GM19240 (cell line): Measurements from ENCODE around the gene TMEM94.
"Not testable (repeated sequence)": the region's sequence is repeated elsewhere in the genome, so short reads cannot be mapped to it uniquely, and the experiment has no call there.

Experiments
- DNase-seq: peaks from one replicate; pipeline ENCODE4 v3.0.0; 2011; ENCODE audit warnings: low spot score; ENCODE audit not compliant: insufficient read length

The TMEM94 gene

DNA sequence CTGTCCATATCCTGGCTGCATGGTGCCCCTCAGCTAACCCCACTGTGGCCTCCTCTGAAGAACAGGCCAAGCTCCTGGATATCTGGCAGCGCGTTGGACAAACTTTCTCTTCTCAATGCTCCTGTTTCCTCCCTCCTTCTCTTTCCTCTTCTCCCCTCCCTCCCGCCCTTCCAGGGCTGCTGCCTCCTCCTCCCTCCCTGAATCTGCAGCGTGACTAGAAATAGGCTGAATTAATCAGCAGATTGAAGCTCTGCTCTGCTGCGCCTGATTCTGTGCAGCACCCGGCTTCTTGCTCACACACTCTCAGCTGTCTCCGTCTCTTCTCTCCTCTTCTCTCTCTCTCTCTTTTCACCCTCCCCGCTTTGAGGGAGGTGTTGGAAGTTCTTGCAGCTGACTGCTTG, 19.8 kb downstream of the TMEM94 start:
- no peak for DNase-seq

GRCh38 chr17:75476752-75477489, 20.5 kb downstream of the TMEM94 start:
- DNase-seq = no peak

GRCh38 chr17:75477490-75477862, 21.0 kb downstream of the TMEM94 start:
- DNase-seq = not testable (repeated sequence)

DNA sequence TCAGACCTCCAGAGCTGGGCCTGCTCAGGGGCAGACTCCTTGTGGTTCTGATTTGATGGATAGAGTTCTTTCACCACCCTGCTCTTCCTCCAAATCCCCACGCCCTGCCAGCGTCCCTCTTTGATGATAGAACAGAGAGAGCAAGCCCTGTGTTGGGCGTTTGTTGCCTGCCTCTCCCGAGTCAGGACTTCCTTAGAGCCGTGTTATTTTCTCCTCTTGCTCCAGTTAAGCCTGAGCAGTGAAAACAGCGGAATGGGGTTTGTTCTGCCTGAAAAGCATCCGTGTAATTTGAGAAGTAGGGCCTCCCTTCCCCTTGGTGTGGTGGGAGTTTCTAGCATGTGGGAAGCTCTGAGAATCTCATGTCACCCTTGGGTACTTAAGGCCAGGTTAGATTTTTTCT, 22.1 kb downstream of the TMEM94 start:
- DNase-seq = no peak

DNA sequence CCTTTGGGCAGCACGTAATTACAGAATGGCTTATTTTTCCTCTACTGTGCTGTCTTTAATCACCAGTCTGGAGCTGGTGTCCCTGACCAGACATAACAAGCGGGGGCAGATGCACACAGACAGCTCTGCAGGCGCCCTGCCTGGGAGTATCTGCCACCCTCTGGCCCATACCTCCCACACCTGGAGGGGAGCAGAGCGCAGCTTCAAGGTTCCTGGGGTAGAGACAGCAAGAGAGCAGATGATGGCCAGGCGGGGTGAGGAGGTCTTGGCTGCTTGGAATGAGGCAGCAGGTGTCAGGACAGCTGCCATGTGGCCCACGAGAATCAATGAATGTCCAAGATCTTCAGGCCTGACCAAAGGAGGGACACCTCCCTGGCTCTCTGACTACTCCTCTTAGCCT, 23.8 kb downstream of the TMEM94 start:
- no peak for DNase-seq

DNA sequence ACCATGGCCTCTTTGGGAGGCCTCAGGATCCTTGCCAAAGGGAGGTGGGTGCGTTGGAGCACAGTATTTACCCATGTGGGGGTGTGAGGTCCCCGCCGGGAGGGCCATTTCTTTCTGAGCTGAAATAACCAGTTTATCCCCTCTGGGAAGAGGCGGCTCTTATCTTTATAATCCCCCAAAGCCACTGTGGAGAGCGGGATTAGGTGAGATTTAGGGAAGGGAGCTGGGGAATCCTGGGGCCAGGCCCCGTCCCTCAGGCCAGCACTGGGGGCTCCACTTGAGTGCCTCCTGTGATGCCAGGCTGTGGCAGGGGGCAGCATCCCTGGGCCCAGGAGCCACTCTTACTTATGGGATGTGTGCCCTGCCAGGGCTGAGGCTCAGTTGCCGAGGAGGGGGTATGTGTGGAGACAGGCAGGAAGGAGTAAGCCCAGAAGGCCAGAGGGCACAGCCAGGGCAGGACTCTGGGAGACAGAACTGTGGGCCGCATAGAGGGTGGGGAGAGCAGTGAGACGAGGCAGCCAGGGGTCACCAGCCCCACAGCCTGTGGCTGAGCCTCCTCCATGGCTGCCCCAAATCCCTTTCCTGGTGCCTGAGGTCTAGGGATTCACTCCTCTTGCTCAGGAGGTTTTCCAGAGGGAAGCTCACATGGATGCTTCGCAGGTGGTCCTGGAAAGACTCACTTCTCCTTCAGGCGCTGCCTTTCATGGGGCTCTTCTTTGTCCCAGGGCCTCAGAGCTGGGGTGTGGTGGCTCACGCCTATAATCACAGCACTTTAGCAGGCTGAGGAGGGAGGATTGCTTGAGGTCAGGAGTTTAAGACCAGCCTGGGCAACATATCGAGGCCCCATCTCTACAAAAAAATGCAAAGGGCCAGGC, 25.0 kb downstream of the TMEM94 start:
- no peak for DNase-seq

DNA sequence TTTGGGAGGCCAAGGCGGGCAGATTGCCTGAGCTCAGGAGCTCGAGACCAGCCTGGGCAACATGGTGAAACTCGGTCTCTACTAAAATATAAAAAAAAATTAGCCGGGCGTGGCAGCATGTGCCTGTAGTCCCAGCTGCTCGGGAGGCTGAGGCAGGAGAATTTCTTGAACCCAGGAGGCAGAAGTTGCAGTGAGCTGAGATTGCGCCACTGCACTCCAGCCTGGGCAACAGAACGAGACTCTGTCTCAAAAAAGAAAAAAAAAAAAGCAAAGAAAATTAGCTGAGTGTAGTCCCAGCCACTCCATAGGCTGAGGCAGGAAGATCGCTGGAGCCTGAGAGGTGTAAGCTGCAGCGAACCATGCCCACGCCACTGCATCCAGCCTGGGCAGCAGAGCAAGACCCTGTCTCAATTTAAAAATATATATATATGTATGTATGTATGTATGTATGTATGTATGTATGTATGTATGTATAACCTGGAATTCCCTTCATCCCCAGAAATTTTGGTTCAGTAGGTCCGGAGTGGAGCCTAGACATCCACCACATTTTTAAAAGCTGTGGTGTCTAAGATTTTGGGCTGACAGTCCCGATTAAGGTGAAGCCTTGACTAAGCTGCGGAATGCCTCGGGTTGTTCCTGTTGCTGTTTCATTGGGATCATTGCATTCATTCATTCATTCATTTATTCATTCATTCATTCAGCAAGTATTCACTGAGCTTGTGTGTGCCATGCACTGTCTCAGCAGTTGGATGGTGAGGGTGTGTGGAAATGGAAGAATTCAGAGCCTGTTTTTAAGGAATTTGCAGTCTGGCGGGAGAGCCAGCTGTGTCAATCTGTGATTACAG, 25.9 kb downstream of the TMEM94 start:
- no peak for DNase-seq

- DNase-seq = no peak
These were observed 29.3 kb downstream of the TMEM94 start for GRCh38 chr17:75485688-75486087.

DNA sequence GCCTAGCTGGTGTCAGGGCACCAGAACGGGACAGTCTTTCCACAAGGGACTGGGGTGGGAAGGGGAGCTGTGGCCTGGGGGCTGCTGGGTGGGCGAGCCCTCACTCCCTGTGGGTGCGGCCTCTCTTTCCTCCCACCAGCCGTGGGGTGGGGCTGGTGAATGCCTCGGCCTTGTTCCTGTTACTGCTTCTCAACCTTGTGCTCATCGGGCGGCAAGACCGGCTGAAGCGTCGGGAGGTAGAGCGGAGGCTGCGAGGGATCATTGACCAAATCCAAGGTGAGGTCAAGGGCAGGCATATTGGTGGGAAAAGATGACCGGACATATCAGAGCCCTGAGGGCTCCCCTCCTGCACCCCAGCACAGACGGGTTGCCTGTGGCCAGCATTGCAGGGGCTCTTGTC, 29.7 kb downstream of the TMEM94 start:
- no peak for DNase-seq

DNA sequence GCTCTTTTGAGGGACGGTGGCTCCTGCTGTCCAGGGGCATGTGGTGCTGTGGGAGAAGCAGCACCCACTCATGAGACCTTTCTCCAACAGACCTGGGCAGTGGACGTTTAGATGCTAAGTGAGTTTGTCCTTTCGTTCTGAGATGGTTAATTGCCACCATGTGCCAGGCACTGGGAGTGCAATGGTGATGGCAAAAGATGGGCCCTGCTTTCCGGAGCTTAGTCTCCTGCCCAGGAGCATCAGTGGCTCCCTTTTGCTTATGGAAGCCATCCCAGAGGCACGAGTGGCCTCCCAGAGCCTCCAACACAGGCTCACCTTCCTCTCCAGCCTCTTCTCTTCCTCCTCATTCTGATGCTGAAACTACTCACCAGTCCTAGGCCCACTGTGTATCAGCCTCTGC, 30.5 kb downstream of the TMEM94 start:
- DNase-seq = no peak

DNA sequence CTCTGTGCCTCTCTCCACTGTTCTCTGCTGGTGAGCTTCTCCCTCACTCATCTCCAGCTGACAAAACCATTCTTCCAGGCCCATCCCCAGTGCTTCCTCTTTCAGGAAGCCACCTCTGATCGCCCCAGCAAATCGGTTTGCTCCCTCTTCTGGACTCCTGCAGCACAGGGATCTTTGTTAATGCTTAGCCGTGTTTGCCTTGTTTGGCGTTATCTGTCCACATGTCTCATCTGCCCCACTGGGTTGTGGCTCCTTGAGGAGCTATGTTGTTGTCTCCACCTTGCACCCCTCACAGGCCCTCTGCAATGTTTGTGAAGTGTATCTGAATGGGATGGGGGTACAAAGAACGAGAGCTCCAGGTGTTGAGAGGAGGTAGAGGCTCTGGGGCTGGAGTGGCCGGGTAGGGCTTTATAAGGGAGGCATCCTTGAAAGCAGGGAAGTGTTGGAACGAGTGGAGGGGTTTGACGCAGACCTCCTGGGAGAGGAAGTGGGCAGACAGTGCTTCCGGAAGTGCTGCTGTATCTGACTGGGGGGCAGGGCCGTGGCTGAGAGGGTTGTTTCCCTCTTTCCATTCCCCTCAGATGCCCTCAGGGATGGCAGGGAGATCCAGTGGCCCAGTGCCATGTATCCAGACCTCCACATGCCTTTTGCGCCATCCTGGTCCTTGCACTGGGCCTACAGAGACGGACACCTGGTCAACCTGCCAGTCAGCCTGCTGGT, 31.1 kb downstream of the TMEM94 start:
- peak; percentile 82 for DNase-seq

DNA sequence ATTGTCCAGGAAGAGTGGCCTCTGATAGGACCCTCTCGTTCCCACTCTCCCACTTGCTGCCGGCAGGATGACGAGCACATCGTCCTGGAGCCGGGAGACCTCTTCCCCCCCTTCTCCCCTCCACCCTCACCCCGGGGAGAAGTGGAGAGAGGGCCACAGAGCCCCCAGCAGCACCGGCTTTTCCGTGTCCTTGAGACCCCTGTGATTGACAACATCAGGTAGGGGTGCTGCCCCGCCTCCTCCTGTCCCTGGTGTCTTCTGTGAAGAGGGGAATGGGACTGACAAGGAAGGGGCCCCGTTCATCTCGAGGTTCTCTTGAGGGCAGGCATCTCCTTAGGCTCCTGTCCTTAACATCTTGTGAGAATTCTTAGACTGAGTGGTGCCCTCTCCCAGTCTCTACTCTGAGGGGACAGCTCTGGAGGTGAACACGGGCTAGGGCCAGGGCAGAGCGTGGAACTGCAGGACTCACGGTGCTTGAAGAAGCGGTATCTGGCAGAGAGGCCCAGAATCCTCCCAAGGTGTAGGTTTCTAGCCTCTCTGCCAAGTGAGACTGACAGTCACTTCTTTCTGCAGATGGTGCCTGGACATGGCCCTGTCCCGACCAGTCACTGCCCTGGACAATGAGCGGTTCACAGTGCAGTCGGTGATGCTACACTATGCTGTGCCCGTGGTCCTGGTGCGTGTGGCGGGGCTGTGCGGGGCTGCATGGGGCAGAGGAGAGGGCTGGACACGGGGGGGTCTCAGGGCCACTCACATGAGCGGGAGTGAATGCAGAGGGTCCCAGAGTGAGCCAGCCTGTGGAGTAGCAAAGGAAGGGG, 32.5 kb downstream of the TMEM94 start:
- DNase-seq = no peak

DNA sequence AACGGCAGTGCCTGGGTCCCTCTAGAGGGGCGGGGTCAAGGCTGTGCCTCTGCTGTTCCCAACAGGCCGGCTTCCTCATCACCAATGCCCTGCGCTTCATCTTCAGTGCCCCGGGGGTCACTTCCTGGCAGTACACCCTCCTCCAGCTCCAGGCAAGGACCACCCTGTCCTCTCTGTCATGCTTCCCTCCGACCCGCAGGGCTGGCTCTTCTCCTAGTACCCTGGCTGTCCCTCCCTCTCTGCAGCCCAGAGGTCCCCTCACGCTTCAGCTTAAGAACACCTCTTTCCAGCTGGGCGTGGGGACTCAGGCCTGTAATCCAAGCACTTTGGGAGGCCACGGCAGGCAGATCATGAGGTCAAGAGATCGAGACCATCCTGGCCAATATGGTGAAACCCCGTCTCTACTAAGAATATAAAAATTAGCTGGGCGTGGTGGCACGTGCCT, 33.1 kb downstream of the TMEM94 start:
- no peak for DNase-seq

DNA sequence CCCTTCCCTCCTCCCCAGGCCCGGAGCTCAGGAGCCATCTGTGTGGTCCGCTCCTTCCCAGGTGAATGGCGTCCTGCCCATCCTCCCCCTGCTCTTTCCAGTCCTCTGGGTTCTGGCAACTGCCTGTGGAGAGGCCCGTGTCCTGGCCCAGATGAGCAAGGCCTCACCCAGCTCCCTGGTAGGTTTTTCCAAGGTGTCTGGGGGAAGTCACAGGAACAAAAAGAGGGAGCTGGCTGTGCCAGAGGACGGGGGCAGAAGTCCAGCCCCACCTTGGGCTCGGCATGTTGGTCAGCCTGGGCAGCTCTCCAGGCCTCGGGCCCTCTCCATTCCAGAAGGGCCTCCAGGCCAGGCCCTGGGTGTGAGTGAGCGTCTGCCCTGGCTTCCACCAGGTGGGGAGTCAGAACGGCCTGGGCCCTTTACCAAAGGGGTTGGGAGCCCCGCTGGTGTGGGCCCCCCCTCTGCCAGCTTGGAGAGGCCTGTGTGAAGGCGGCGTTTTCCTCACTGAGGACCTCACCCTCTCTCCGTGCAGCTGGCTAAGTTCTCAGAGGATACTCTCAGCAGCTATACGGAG, 33.8 kb downstream of the TMEM94 start:
- DNase-seq = no peak

- no peak for DNase-seq
These were observed 34.7 kb downstream of the TMEM94 start for GRCh38 chr17:75490953-75491649.

DNA sequence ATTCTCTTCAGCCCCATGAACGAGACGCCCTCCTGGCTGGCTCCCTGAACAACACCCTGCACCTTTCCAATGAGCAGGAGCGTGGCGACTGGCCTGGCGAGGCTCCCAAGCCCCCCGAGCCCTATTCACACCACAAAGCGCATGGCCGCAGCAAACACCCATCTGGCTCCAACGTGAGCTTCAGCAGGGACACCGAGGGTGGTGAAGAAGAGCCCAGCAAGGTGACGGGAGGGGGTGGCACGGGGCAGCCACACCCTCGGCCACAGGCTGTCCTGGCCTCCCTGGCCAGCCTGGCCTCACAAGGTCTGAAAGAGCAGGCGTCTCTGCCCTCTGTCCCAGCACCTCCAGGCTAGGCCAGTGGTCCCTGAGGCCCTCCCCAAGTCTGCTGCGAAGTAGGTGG, 35.2 kb downstream of the TMEM94 start:
- DNase-seq = no peak

- no peak for DNase-seq
These were observed 36.2 kb downstream of the TMEM94 start for GRCh38 chr17:75492555-75493168.

GRCh38 chr17:75493476-75494129, 37.2 kb downstream of the TMEM94 start:
- DNase-seq = no peak
